GM21786 (cell line): ENCODE measurements around the gene PHACTR1.
"Not testable (repeated sequence)": the region's sequence is repeated elsewhere in the genome, so short reads cannot be mapped to it uniquely, and the experiment has no call there.

Experiments
- ATAC-seq: cut with Tn5 transposase; IDR thresholded peaks from one replicate; pipeline ENCODE4 v1.9.1; 2021; ENCODE audit not compliant: unreplicated experiment

PHACTR1 gene

DNA sequence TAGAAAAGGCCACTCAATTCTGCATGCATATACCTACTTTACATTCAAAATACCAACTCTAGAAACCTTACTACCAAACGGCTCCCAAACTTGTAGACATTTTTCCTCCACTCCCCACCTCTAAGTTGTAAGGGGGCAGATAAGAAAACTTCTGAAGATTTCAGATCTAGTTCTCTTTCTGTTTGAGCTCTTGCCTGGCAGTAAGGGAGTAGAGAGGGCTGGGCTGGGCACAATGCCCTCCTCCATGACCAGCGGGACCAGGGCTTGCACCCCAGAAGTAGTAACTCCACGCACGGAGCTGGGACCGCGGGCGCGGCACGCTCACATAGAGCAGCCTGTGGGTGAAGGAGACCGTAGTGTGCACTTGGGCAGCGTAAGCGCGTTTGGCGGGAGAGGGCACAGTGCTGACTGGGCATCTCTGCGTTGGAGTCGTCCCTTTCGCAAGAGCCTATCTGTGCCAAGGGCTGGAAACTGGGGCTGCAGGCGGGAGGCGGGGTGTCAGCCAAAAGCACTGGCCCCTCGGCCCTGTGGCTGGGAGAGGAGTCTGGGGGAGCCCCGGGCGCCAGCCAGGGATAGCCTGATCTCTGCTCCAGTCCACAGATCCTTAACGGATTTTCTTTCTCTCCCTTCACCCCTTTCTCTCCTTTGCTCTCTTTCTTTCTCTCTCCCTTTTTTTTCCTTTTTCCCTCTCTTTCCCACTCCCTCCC lies 32.4 kb downstream of the PHACTR1 start:
- ATAC-seq: no peak

DNA sequence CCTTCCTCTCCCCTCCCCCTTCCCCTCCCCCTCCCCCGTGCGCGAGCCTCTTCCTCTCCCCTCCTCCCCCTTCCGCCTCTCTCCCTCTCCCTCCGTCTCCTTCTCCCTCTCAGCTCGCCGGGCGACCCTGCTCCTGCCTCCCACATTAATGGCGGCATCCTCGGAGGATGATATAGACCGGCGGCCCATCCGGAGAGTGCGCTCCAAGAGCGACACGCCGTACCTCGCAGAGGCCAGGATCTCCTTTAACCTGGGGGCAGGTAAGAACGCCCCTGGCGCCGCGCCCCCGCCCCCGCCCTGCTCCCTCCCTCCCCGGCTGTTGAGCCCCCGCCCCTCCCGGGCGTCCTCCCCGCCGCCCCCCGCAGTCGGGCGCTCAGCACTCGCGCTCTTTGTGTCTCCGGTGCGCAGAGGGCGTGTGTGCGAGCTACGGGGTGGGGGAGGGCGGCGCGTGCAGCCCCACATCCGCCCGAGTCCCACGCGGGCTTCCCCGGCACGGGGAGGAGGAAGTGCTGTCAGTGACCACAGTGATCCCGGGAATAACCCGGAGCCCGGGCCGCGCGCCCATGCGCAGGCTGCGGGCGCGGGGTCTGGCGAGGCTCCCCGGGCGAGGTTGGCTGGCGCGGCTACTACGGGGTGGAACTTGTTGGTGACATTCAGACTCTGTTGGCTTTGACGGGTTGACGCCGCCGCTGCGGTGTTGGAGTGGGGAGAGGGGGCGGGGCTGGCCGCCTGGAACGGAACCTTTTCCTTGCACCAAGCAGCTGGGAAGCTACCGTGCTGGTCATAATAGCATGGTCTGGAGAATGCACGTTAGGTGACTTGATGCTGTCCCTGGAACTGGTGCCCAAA lies 33.2 kb downstream of the PHACTR1 start:
- ATAC-seq: no peak

DNA sequence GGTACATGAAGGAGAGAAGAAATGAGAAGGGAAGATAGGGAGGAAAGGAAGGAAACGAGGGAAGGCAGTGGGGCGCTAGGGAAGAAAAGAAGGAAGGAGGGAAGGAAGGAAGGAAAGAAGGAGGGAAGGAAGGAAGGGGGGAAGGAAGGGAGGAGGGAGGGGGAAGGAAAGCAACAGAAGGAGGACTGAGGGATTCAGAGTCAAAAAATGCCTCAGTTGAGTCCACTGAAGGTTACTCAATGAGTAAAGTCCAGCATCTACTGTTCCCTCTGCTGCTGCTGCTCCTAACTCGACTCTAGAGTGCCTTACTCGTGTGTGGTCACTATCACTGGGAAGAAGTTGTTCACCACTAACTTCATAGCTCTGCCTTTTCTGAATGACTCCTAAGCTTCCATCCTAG lies 33.8 kb downstream of the PHACTR1 start:
- no peak for ATAC-seq

DNA sequence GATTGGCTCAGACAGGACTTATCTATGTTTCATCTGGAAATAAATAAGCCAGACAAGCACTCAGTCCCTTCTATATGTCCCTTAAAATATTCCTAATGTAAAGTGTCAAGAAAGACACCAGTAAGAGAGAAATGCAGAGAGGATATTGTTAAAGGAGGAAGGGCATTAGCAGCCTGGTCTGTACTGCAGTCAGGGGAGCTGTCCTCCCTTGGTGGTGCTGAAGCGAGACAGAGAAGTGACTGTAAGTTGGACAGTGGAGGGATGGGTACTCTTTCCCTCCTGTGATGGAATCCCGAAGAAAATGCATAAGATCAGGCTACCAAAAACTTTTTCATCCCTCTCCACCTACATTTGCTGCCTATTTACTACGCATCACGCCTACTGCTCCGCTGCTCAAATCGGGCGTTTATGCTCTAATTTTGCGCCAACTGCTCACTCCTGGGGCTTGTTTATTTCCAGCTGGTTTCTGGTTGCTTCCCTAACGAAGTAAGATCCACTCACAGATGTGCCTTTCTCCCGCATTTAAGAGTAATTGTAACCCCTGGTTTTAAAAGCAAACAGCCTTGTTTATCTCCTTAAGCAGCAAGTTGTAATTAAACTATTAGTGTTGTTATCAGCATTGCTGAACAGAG lies 35.2 kb downstream of the PHACTR1 start:
- no peak for ATAC-seq

DNA sequence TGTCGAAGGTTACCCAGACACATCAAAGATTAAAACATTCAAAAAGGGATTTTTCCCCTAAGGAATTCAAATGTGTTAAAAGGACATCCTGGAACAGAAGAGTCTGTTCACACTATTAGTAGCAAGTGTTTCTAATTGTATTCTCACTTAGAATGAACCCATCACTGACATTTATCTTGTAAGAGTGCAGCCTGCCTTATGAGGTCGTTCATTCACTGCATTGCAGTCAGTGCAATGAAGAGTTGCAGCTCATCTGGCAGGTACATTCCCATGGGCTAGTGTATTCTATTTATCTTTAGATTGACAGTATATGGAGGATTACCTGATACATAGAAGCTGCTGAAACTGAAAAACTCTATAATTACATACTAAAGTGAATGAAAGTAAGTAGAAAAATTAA lies 36.5 kb downstream of the PHACTR1 start:
- ATAC-seq: no peak

DNA sequence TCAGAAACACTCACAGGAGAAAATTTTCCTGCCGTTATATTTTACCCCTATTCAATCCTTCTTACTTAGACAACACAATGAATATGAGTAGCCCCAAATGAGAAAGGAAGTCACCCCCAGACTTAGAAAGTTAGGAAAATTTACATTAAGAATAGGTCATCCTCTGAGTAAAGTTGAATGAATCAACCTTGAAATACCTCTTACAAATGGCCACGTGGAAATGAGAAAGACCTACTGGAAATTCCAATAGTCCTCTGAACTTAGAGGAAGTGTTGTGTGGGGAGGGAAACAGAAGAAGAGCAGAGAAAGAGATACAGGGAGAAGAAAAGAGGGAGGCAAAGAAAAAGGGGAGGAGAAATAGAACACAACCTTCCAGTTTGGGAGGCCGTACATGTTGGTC lies 43.7 kb downstream of the PHACTR1 start:
- ATAC-seq: no peak

DNA sequence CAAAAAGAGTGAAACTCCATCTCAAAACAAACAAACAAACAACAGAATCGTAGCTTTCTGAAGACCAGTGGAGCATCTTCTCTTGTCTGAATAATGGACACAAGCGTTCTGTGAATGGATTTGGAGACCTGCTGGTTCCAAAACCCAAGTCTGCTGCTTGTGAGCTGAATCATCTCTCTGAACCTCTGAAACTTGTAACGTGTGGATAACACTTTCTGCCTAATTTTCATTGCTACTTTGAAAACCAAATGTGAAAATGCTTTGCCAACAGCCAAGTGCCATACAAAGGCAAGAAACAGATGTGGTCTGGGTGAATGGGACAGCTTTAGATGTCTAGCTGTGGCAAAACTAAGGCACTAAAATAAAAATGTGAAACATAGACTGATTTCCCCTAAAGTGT lies 44.3 kb downstream of the PHACTR1 start:
- no peak for ATAC-seq

DNA sequence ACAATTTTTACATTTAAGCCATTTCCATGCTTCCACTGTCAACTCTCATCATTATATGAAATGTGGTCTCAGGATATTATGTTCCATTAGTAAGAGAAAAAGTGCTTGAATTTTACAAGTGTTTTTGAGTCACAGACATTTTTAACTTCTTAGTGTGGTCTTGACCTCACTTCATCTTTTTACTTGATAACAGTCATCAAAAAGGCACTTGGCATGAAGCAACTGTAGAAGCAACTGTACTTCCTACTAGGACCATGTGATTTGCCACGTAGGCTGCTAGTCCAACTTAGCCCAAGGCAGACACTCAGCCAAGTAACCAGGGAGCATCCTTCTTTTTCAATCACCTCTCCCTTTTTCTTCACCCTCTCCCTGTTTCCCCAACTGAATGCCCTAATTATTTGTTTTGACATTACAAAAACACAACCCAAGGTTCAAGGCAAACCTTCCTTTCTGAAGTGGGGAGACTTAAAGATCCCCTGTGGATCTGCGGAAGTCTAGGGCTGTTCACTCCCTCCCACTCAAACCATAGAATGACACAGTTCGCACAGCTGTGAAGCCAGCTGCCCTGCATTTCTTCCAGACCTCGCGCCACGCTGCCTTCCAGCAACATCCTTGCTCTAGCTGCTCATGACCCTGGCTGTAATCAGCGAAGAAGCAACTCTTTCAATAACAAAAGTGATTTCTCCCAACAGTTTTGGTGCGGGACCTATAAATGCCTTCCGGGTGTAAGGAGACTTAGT lies 45.0 kb downstream of the PHACTR1 start:
- ATAC-seq: no peak

DNA sequence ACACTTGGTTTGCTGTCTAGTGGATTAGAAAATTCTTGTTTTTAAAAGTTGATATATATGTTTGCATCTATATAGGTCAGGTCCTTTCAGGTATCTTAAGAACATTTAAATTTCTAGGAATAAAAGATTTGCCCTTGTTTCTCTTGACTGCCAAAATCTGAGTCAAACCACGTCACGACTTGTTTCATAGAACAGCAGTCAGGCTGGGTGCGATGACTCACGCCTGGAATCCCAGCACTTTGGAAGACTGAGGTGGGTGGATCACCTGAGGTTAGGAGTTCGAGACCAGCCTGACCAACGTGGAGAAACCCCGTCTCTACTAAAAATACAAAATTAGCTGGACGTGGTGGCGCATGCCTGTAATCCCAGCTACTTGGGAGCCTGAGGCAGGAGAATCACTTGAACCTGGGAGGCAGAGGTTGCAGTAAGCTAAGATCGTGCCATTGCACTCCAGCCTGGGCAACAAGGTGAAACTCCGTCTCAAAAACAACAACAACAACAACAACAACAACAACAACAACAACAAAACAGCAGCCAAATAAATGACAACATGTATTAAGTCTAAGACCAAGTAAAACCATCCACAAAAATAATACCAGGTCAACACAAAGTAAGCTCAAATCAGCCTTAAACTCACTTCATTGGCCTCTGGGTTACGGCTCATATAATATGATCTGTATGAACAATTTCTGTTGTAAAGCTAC lies 46.3 kb downstream of the PHACTR1 start:
- ATAC-seq: not testable (repeated sequence)

DNA sequence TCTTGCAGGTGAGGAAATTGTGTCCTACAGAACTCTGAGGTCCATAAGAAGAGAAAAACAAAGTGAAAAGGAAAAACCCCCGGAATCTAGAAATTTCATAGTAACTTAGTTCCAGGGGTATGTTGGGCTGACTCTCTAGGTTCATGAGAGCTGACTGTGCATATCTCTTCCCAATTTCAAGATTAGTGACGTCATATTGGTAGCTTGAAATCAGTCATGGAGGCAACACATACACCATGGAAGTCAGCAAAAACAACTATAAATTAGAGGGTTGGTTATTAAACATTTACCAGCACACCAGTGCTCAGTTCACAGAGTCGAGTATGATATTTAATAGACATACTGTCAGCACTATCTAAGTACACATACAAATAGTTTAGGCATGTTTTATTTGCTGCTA lies 49.8 kb downstream of the PHACTR1 start:
- no peak for ATAC-seq

DNA sequence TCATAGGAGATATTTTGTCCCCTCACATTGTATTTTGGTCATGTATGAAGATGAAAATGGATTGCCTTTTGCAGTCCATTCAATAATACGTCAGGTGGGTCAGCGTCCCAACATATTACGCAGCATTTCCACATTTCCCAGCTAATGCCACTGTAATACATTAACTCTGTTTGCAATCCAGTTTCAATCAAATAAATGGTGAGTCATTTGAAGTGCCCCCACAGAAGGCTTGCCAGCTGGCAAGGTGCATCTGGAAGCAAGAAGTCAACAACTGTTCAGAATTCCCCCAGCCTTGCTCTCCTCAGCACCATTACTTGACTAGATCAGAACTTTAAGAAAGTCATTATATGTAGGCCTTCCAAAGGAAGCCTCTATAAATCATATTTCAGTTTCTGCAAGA lies 50.4 kb downstream of the PHACTR1 start:
- no peak for ATAC-seq

DNA sequence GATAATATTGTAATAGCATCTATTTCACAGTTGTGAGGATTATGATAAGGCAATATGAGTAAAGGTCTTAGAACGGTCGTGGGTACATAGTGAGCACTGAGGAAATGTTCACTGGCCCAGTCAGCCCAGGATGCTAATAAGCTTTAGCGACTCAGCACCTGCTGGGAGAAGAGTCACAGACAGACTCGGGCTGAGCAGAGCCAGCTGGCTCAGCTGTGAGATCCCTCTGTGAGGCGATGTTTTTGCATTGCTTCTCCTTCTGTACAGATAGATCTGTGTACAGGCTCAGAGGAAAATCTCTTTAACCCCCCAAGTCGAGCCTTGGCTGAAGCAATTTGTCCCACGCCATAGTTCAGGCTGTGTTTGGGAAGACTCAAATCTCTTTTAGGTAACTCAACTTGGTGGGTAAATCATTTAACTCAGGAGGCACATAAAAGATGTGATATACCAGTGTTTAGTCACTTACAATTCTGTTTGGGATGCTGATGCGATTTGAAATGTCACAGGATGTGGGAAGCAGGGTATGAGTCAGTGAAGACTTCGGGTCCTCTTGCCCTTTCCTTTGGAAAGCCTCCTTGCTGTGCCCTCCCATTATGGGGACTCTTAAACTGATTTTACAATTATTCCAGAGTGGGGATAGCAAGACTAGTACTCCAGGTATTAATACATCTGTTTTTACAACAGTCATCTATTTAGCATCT lies 53.1 kb downstream of the PHACTR1 start:
- ATAC-seq: no peak

DNA sequence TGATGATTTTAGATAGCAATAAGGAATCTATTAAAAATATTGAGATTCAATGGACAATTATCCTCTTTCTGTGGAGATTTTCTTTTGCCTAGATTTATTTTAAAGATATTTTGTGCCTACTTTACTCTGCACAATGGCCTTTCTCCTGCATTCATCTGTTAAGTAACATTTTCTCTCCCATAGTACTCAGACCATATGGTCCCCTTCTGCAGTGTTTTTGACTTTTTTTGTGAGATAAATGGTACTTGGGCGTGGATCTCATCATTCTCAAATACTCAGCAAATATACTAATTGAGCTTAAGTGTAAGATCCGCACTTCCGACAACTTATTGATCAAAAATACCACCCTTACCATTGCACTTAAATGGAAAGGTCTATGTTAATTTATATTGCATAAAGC lies 55.8 kb downstream of the PHACTR1 start:
- ATAC-seq: no peak

DNA sequence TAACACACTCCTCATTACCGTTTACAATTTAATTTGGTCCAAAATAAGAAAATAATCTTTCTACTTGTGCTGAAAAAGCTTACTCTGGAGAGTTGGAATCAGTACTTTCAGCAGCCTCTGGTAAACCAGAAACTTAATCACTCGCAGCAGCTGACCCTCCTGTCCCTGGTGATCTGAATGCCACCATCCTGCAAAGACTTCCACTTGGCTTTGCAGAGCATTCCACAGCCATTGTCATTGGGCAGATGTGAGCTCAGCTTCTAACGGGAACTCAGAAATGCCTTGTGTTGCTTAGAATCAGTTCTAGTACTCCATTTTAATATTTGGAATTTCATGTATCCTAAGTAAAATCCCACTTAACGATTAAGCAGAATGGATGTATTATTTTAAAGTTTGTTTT lies 59.7 kb downstream of the PHACTR1 start:
- ATAC-seq: no peak

DNA sequence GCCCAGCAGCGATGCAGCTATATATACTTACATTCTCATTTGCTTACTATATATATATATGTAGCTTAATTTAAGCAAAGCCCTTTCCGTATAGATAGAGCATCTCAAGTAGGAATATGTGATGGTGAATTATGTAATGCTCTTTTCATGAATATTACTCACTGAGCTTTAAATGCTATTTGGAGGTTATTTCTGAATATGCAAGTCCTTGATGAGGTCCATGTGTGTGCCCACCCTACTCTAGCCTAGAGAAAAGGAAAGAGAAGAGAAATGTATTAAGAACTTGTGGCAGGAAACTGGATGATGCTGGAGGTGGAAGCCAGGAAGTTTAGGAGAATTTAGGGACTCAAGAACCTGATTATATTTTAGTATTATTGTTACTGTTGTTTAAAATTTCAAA lies 63.2 kb downstream of the PHACTR1 start:
- no peak for ATAC-seq

DNA sequence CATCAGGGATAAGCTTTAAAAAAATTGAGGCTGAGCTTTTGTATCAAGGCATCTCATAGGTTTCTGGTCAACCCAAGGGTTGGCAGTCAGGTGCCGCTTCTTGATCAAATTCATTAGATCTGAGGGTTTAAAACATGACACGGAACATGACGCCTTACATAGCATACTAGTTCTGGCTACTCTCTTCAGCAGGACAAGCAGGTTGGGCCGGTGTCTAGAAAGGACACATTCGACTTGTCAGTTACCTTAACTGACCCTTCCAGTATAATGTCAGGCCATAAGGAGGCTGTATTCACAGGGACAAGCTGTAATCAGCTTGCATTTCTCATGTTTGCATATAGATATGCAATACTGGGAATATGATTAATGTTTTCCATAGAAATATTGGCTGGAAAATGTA lies 65.6 kb downstream of the PHACTR1 start:
- ATAC-seq: no peak

DNA sequence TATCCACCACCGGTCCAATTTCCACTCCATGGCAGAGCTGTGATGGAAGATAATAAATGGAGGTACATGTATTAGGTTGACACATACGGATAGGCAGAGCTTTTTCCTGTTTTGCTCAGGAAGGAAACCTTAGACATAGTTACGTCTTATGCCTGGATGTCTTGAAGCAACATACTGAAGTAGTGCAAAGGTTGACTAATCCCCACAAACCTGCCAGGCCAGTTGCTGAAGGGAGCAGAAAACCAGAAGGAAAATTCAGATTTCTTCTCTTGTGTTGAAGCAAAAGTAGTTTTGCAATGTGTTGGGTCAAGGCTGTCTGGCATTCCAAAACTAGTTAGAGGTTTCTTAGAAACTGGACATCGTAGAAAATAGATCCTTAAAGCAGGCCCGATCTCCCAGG lies 68.7 kb downstream of the PHACTR1 start:
- ATAC-seq: no peak

DNA sequence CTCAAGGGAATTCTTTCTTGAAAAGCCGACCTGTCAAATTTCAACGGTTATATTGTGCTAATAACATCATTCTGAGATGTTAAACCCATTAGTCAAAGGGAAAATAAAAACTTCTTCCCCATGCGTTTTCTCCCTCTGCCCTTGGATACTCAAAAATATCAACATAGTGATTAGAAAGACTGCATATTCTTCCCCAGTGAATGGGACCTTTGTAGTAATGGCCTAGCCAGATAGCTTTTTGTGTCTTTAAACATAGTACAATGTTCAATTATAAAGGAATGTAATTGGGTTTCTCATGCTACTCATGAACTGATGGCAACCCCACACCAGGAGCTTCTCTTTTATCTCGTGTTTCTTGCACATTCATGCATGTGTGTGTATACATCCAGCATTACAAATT lies 69.4 kb downstream of the PHACTR1 start:
- ATAC-seq: no peak

DNA sequence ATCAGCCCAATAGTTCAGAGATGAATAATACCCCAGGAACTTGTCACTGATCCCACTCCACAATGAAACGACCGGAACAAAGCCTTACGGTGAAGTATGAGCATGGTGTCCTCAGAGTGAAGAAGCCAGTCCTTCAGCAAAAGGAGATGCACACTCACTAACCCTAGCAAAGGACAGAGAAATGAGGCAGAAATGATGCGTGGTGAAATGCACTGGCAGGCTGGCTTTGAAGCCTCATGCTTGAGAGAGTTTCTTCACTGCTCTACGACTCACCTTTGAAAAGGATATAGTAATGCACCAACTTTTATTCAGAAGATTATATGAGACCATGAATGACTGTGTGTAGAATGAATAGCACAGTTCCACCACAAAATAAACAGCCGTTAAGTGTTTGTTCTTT lies 74.8 kb downstream of the PHACTR1 start:
- no peak for ATAC-seq

DNA sequence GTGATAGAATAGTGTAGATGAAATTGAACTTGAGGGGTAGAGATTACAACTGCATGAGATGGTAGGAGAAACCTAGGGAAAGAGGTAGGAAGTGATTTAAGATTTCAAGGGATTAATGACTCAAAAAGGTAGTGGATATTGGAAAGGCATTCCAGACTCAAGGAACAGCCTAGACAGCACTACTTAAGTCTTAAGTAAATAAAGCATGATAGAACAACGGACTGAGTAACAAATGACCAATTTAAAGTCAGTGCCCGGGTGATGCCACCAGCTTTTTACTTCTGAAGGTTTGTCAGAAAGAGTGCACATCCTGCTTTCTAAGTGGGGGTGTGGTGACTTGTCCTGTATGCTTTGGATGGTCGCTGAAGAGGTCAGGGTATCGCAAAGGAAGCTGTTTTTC lies 81.8 kb downstream of the PHACTR1 start:
- ATAC-seq: no peak
